Measurements from ENCODE around the gene CDKN2B-AS1.

- TF ChIP-seq CTCF (optimal IDR thresholded peaks at IDR 0.05 in 1 of 3, IDR thresholded peaks at IDR 0.05 in 1 of 3, conservative IDR thresholded peaks at IDR 0.05 in 1 of 3; ENCODE audit: extremely low read depth in 1 of 3, insufficient read depth in 2 of 3, low read length in 3 of 3): no peak
- TF ChIP-seq EZH2 (IDR thresholded peaks at IDR 0.05; ENCODE audit: low read length): no peak
Observed at GRCh38 chr9:21972361-21972760, 22.2 kb upstream of the CDKN2B-AS1 start.

Data from keratinocyte (primary cell).